HEK293T (cell line): Measurements from ENCODE around the gene SPARC.
"Not testable (repeated sequence)": the region's sequence is repeated elsewhere in the genome, so short reads cannot be mapped to it uniquely, and the experiment has no call there.

Experiments used
- CTCF ChIA-PET: fragments of 350-600 bp; formaldehyde crosslinking; extraction: SDS; loops from one replicate; lab custom pipeline; 2021; ENCODE audit warnings: antibody characterized with exemption, inconsistent platforms; lab: Yijun Ruan, JAX
- POLR2A ChIA-PET: fragments of 350-600 bp; formaldehyde crosslinking; extraction: SDS; loops from one replicate; lab custom pipeline; 2020; ENCODE audit warnings: antibody characterized with exemption, inconsistent platforms; lab: Yijun Ruan, JAX
- DNase-seq: peaks from one replicate; pipeline ENCODE4 v3.0.0; 2012; ENCODE audit warnings: mixed read lengths; ENCODE audit errors: extremely low spot score
- ARNT ChIP-seq: fragments of 450-650 bp; IDR thresholded peaks from 2 replicates; pipeline ENCODE4 v1.6.1; 2017; ENCODE audit warnings: mild to moderate bottlenecking
- BHLHE40 ChIP-seq: fragments of 450-650 bp; IDR thresholded peaks from 2 replicates; pipeline ENCODE4 v1.6.1; 2016; ENCODE audit warnings: mild to moderate bottlenecking, moderate library complexity, borderline replicate concordance
- CTBP1 ChIP-seq: fragments of 450-650 bp; IDR thresholded peaks from 2 replicates; pipeline ENCODE4 v1.6.1; 2016; ENCODE audit warnings: borderline replicate concordance
- ELF4 ChIP-seq: fragments of 450-650 bp; IDR thresholded peaks from 2 replicates; pipeline ENCODE4 v1.6.1; 2017; ENCODE audit warnings: antibody characterized with exemption
- FOXA1 ChIP-seq: fragments of 450-650 bp; IDR thresholded peaks from 2 replicates; pipeline ENCODE4 v1.6.1; 2016; ENCODE audit warnings: mild to moderate bottlenecking
- FOXK2 ChIP-seq: fragments of 450-650 bp; IDR thresholded peaks from 2 replicates; pipeline ENCODE4 v1.6.1; 2016; ENCODE audit warnings: mild to moderate bottlenecking
- FOXM1 ChIP-seq: fragments of 450-650 bp; IDR thresholded peaks from 2 replicates; pipeline ENCODE4 v1.6.1; 2017; ENCODE audit warnings: mild to moderate bottlenecking, borderline replicate concordance
- HDGF ChIP-seq: fragments of 450-650 bp; IDR thresholded peaks from 2 replicates; pipeline ENCODE4 v1.6.1; 2017; ENCODE audit warnings: antibody characterized with exemption, borderline replicate concordance
- L3MBTL2 ChIP-seq: fragments of 450-650 bp; conservative IDR thresholded peaks from 2 replicates; pipeline ENCODE4 v1.6.1; 2016; ENCODE audit warnings: mild to moderate bottlenecking
- LEF1 ChIP-seq: fragments of 450-650 bp; IDR thresholded peaks from 2 replicates; pipeline ENCODE4 v1.6.1; 2017; ENCODE audit warnings: mild to moderate bottlenecking, borderline replicate concordance
- NFRKB ChIP-seq: fragments of 450-650 bp; IDR thresholded peaks from 2 replicates; pipeline ENCODE4 v1.6.1; 2016; ENCODE audit warnings: mild to moderate bottlenecking, moderate library complexity
- SP1 ChIP-seq: fragments of 450-650 bp; IDR thresholded peaks from 2 replicates; pipeline ENCODE4 v1.6.1; 2017
- SUZ12 ChIP-seq: fragments of 450-650 bp; IDR thresholded peaks from 2 replicates; pipeline ENCODE4 v1.6.1; 2016; ENCODE audit warnings: mild to moderate bottlenecking
- TARDBP ChIP-seq: fragments of 450-650 bp; IDR thresholded peaks from 2 replicates; pipeline ENCODE4 v1.6.1; 2016
- ZNF384 ChIP-seq: fragments of 450-650 bp; IDR thresholded peaks from 2 replicates; pipeline ENCODE4 v1.6.1; 2016
- TF ChIP-seq, protein P1 (sequence below): fragments of 450-650 bp; IDR thresholded peaks from 2 replicates; pipeline ENCODE4 v1.6.1; 2016

Gene SPARC

DNA sequence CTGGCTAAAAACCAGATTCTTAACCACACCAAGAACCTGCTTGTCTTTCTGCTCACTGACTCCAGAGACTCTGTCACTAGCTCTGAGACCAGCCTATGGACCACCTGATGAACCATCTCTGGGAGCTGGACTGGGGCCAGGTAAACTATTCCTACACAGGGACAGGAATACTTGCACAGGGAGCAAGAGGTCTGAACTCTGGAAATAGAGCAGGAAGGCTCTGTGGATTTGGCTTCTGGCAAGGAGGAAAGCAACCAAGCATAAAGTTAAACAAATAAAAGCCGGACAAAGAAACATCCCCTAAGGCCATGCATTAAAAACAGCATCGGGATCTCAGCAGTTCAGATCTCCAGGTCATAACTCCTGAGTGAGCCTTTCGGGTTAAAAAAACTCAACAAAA, 5.6 kb upstream of the SPARC start:
- CTCF ChIA-PET: no interaction called here

GRCh38 chr5:151691706-151692105, 5.0 kb upstream of the SPARC start:
- ChIA-PET POLR2A (no interaction called here), CTCF (no interaction called here)
- no peak for DNase-seq
- TF ChIP-seq BHLHE40 (no peak), NFRKB (no peak), FOXK2 (no peak), L3MBTL2 (no peak), FOXA1 (no peak), TARDBP (no peak), ZNF384 (no peak), ARNT (no peak), HDGF (no peak), ELF4 (no peak), SP1 (no peak), CTBP1 (no peak), FOXM1 (no peak), LEF1 (no peak)

More for the DNA sequence above, 5.6 kb upstream of the SPARC start:
- TF ChIP-seq FOXA1 (no peak), L3MBTL2 (no peak), TARDBP (no peak), NFRKB (no peak), SUZ12 (no peak), HDGF (no peak), FOXK2 (no peak), FOXM1 (no peak), LEF1 (no peak), ARNT (no peak), ELF4 (no peak), CTBP1 (no peak), ZNF384 (no peak), BHLHE40 (no peak), SP1 (no peak)
- TF ChIP-seq, protein P1, sequence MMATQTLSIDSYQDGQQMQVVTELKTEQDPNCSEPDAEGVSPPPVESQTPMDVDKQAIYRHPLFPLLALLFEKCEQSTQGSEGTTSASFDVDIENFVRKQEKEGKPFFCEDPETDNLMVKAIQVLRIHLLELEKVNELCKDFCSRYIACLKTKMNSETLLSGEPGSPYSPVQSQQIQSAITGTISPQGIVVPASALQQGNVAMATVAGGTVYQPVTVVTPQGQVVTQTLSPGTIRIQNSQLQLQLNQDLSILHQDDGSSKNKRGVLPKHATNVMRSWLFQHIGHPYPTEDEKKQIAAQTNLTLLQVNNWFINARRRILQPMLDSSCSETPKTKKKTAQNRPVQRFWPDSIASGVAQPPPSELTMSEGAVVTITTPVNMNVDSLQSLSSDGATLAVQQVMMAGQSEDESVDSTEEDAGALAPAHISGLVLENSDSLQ: no peak
- POLR2A ChIA-PET: no interaction called here
- DNase-seq: no peak

DNA sequence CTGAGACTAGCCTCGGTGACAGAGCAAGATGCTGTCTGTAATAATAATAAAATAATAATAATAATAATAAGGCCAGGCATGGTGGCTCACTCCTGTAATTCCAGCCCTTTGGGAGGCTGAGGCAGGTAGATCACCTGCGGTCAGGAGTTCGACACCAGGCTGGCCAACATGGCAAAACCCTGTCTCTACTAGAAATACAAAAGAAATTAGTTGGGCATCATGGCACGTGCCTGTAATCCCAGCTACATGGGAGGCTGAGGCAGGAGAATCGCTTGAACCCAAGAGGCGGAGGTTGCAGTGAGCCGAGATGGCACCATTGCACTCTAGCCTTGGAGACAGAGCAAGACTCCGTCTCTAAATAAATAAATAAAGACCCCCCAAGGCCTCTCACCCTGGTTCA, 2.9 kb upstream of the SPARC start:
- DNase-seq, CTCF ChIA-PET: not testable (repeated sequence)
- POLR2A ChIA-PET: interaction anchor here (1.6 kb wide), 1 partner anchor 9 kb away, joined by 3 read pairs; no protein-coding TSS in a partner anchor

DNA sequence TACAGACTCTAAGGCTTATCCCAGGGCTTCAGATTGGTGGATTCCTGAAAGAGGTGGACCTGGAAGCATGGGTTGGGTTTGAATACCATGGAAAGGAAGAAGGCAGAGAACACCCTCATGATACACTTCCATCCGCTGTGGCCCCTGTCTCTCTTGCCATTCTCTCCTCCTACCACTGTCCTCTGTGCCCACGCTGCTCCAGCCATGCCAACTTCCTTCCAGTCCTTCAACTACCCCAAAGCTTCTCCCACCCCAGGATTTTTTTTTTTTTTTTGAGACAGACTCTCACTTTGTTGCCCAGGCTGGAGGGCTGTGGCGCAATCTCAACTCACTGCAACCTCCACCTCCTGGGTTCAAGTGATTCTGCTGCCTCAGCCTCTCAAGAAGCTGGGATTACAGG, 1.7 kb upstream of the SPARC start:
- ChIA-PET POLR2A (interaction anchor here (1.6 to 2.3 kb wide), 3 partner anchors 8 to 84 kb away, joined by 3 to 29 read pairs (median 8); partner anchors contain the start of gene G3BP1), CTCF (no interaction called here)
- no peak for TF ChIP-seq HDGF
- no peak for DNase-seq

- no peak for DNase-seq
- ChIA-PET CTCF (interaction anchor here (1.1 to 2.3 kb wide), 2 partner anchors 17 to 54 kb away, joined by 4 to 7 read pairs; no protein-coding TSS in a partner anchor), POLR2A (interaction anchor here (0.9 to 2.5 kb wide), 12 partner anchors 10 to 433 kb away, joined by 3 to 29 read pairs (median 6); partner anchors contain the start of genes G3BP1 and GM2A)
- no peak for TF ChIP-seq SUZ12
- TF ChIP-seq FOXK2: no peak
- TF ChIP-seq FOXM1: no peak
- no peak for TF ChIP-seq SP1
- no peak for TF ChIP-seq ARNT
- no peak for TF ChIP-seq BHLHE40
- TF ChIP-seq FOXA1: no peak
- TF ChIP-seq CTBP1: no peak
- no peak for TF ChIP-seq NFRKB
- no peak for TF ChIP-seq L3MBTL2
- no peak for TF ChIP-seq ZNF384
- TF ChIP-seq LEF1: no peak
- no peak for TF ChIP-seq TARDBP
- TF ChIP-seq HDGF: no peak
- TF ChIP-seq, protein P1: no peak
Measured at GRCh38 chr5:151685749-151686673, 704 bp downstream of the SPARC start.

DNA sequence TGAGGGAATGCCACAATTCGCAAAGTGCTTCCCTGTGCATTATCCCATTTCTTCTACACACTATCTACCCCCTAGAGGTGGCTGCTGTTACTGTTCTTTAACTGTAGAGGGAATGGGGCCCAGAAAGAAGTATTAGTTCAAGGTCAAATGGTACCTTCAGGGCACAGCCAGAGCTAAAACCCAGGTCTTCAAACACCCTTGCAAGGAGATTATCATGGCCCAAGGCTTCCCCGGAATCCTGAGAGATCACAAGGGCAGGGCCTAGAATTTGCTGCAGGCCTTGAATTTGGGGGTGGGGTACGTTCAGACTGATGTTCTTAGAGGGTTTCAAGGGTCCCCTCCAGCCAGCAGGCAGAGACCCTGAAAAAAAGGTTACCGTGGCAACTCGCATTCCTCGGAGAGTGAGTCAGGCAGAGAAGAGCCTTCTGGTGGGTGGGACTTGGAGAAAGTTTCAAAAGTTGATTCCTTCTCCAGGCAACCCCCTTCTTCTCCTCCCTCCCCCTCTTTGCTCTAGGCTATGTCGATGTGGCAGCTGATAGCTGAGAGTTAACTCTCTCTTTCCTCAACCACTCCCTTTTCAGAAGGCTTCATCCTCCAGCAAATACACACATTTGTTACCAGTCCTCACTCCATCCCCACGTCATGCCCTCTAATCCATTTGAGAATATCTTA, 1.9 kb downstream of the SPARC start:
- DNase-seq: no peak
- CTCF ChIA-PET: interaction anchor here (2.3 kb wide), 1 partner anchor 56 kb away, joined by 7 read pairs; no protein-coding TSS in a partner anchor
- POLR2A ChIA-PET: interaction anchor here (0.7 to 0.9 kb wide), 2 partner anchors 10 to 54 kb away, joined by 3 to 4 read pairs; no protein-coding TSS in a partner anchor
- TF ChIP-seq ELF4 (no peak), NFRKB (no peak), FOXM1 (no peak), CTBP1 (no peak), ARNT (no peak), FOXA1 (no peak), FOXK2 (no peak), SUZ12 (no peak), ZNF384 (no peak), L3MBTL2 (no peak), BHLHE40 (no peak), HDGF (no peak), SP1 (no peak), LEF1 (no peak), TARDBP (no peak)
- TF ChIP-seq, protein P1: no peak
